Parathyroid adenoma (tissue), 2 donors: ENCODE measurements around the gene UGT1A8.

ENCODE experiments used
- H2AFZ ChIP-seq: fragments of 300-600 bp; sonication (generic); one replicate; pipeline ENCODE4 v1.7.0; 2017; ENCODE audit warnings: antibody characterized with exemption, mild to moderate bottlenecking
- H3K27ac ChIP-seq: fragments of 300-600 bp; sonication (generic); one replicate; pipeline ENCODE4 v1.7.0; 2017
- H3K27me3 ChIP-seq: fragments of 300-600 bp; sonication (generic); one replicate; pipeline ENCODE4 v1.7.0; 2017; ENCODE audit warnings: low read length; ENCODE audit not compliant: control insufficient read depth, insufficient read depth
- H3K36me3 ChIP-seq: fragments of 300-600 bp; sonication (generic); one replicate; pipeline ENCODE4 v1.7.0; 2017; ENCODE audit warnings: low read length; ENCODE audit not compliant: control insufficient read depth, insufficient read depth
- H3K4me1 ChIP-seq: fragments of 300-600 bp; sonication (generic); one replicate; pipeline ENCODE4 v1.7.0; 2017; ENCODE audit warnings: control low read depth
- H3K4me2 ChIP-seq: fragments of 300-600 bp; sonication (generic); one replicate; pipeline ENCODE4 v1.7.0; 2017; ENCODE audit warnings: low read length
- H3K4me3 ChIP-seq: fragments of 300-600 bp; sonication (generic); one replicate; pipeline ENCODE4 v1.7.0; 2017; ENCODE audit warnings: low read depth, low read length
- H3K79me2 ChIP-seq: fragments of 300-600 bp; sonication (generic); one replicate; pipeline ENCODE4 v1.7.0; 2017; ENCODE audit warnings: control low read depth
- H3K9ac ChIP-seq: fragments of 300-600 bp; sonication (generic); one replicate; pipeline ENCODE4 v1.7.0; 2017; ENCODE audit warnings: mild to moderate bottlenecking
- H3K9me3 ChIP-seq: fragments of 300-600 bp; sonication (generic); one replicate; pipeline ENCODE4 v1.7.0; 2017; ENCODE audit warnings: low read length; ENCODE audit not compliant: control insufficient read depth
- TF ChIP-seq, protein P1 (sequence below): fragments of 300-600 bp; sonication (generic); IDR thresholded peaks from one replicate; pipeline ENCODE4 v1.7.0; 2017; ENCODE audit warnings: antibody characterized with exemption, mild to moderate bottlenecking
- donor health status: primary hyperparathyroidism.

UGT1A8 gene

GRCh38 chr2:233658610-233659009, 41.2 kb downstream of the UGT1A8 start:
- no peaks in the 10 kb centered on the region for H3K79me2 ChIP-seq
- TF ChIP-seq, protein P1, sequence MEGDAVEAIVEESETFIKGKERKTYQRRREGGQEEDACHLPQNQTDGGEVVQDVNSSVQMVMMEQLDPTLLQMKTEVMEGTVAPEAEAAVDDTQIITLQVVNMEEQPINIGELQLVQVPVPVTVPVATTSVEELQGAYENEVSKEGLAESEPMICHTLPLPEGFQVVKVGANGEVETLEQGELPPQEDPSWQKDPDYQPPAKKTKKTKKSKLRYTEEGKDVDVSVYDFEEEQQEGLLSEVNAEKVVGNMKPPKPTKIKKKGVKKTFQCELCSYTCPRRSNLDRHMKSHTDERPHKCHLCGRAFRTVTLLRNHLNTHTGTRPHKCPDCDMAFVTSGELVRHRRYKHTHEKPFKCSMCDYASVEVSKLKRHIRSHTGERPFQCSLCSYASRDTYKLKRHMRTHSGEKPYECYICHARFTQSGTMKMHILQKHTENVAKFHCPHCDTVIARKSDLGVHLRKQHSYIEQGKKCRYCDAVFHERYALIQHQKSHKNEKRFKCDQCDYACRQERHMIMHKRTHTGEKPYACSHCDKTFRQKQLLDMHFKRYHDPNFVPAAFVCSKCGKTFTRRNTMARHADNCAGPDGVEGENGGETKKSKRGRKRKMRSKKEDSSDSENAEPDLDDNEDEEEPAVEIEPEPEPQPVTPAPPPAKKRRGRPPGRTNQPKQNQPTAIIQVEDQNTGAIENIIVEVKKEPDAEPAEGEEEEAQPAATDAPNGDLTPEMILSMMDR, result no peak

DNA sequence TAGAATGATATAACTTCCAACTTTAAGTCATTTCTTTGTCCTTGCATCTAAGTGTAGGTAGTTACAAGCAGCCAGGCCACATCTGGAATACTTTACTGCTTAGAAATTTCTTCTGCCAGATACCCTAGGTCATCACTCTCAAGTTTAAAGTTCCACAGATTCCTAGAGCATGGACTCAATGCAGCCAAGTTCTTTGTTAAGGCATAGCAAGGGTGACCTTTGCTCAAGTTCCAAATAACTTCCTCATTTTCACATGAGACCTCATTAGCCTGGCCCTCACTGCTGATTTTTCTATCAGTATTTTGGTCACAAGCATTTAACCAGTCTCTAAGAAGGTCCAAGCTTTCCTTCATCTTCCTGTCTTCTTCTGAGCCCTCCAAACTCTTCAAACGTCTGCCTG, 46.5 kb downstream of the UGT1A8 start:
- H3K36me3 ChIP-seq, result no peaks in the 10 kb centered on the region
- TF ChIP-seq, protein P1, result no peak
- no peaks in the 10 kb centered on the region for H3K79me2 ChIP-seq
- H3K4me1 ChIP-seq, result no peaks in the 10 kb centered on the region
- H3K9ac ChIP-seq, result no peak overlapping the region
- H3K27me3 ChIP-seq, result no peaks in the 10 kb centered on the region
- H2AFZ ChIP-seq, result no peak overlapping the region
- H3K4me3 ChIP-seq, result no peak overlapping the region
- H3K9me3 ChIP-seq, result no peaks in the 10 kb centered on the region
- no peak overlapping the region for H3K4me2 ChIP-seq
- no peak overlapping the region for H3K27ac ChIP-seq

More at GRCh38 chr2:233658610-233659009, 41.2 kb downstream of the UGT1A8 start:
- Histone ChIP-seq H3K9me3 (no peaks in the 10 kb centered on the region), H3K4me3 (no peak overlapping the region), H3K9ac (no peak overlapping the region), H2AFZ (no peak overlapping the region), H3K4me2 (no peak overlapping the region), H3K4me1 (no peaks in the 10 kb centered on the region), H3K36me3 (no peaks in the 10 kb centered on the region), H3K27ac (no peak overlapping the region), H3K27me3 (no peaks in the 10 kb centered on the region)

DNA sequence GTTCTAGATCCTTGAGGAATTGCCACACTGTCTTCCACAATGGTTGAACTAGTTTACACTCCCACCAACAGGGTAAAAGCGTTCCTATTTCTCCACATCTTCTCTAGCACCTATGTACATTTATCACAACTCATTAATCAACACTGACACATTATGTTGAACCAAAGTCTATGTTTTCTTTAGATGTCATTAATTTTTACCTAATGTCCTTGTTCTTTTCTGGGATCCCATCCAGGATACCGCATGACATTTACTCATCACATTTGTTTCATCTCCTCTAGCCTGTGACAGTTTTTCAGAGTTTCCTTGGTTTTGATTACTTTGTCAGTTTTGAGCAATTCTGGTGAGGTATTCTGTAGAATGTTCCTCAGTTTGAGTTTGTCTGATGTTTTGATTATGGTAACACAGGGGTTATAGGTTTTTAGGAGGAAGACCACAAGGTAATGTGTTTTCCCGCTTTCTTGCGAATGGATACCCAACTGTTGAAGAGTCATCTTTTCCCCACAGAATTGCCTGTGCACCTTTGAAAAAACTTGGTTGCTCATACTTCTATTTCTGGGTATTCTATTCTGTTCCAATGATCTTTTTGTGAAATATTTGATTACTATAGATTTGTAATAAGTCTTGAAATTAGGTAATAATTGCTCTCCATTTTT, 51.3 kb downstream of the UGT1A8 start:
- no peaks in the 10 kb centered on the region for H3K79me2 ChIP-seq
- H3K4me3 ChIP-seq, result no peak overlapping the region
- H3K9me3 ChIP-seq, result no peaks in the 10 kb centered on the region
- no peaks in the 10 kb centered on the region for H3K4me1 ChIP-seq
- no peak overlapping the region for H3K27ac ChIP-seq
- no peaks in the 10 kb centered on the region for H3K36me3 ChIP-seq
- H3K9ac ChIP-seq, result no peak overlapping the region
- TF ChIP-seq, protein P1, result no peak
- H3K4me2 ChIP-seq, result no peak overlapping the region
- H2AFZ ChIP-seq, result no peak overlapping the region
- no peaks in the 10 kb centered on the region for H3K27me3 ChIP-seq

GRCh38 chr2:233671290-233672161, 54.1 kb downstream of the UGT1A8 start, which contains the start of gene UGT1A9:
Gene UGT1A9, plus strand, starts transcription at chr2:233671898. Its CDS starts 37 bp downstream, at chr2:233671935.
- Histone ChIP-seq H3K27ac (no peak within 1 kb of the TSS), H3K9me3 (no peaks in the 10 kb centered on the region), H3K4me3 (no peak within 1 kb of the TSS), H2AFZ (no peak within 1 kb of the TSS), H3K79me2 (no peaks in the 10 kb centered on the region), H3K27me3 (no peaks in the 10 kb centered on the region), H3K9ac (no peak within 1 kb of the TSS), H3K4me1 (no peaks in the 10 kb centered on the region), H3K4me2 (no peak within 1 kb of the TSS), H3K36me3 (no peaks in the 10 kb centered on the region)
- TF ChIP-seq, protein P1, result no peak
